Cardiac muscle cell (in vitro differentiated cells and primary cell): ENCODE data around the gene DHX35. TPM values are rescaled to one million over a fixed set of nuclear protein-coding genes. Genes with fewer than 3 reads are reported as not detected.

Experiments
- DNase-seq, 2 donors: peaks; one replicate each; pipeline versions ENCODE4 v3.0.0 to v3.0.0-alpha.2; 2010 to 2017; ENCODE audit warnings: low read depth in 1 of 2, low spot score in 1 of 2
- H3K27ac ChIP-seq: fragments of 200-600 bp; sonication (generic); 2 replicates; pipeline ENCODE4 v1.5.1; 2016
- H3K27me3 ChIP-seq: fragments of 200-600 bp; sonication (generic); 2 replicates; pipeline ENCODE4 v1.6.0; 2016; ENCODE audit warnings: control low read depth
- H3K36me3 ChIP-seq: fragments of 200-600 bp; sonication (generic); 2 replicates; pipeline ENCODE4 v1.5.1; 2016; ENCODE audit warnings: control low read depth
- H3K4me1 ChIP-seq: fragments of 200-600 bp; sonication (generic); 2 replicates; pipeline ENCODE4 v1.8.1; 2017; ENCODE audit warnings: low read depth, mild to moderate bottlenecking, mixed run types
- H3K4me3 ChIP-seq: fragments of 200-600 bp; sonication (generic); 2 replicates; pipeline ENCODE4 v1.5.1; 2016; ENCODE audit warnings: mild to moderate bottlenecking
- H3K9me3 ChIP-seq: fragments of 200-600 bp; sonication (generic); 2 replicates; pipeline ENCODE4 v1.5.1; 2017; ENCODE audit warnings: low read depth, mild to moderate bottlenecking, control low read depth
- polyA plus RNA-seq: library from polyadenylated mRNA; unstranded; fragments of >200 nt; fragmentation: Nextera tagmentation; extraction: Ambion mirVana; gene quantifications from 2 replicates; pipeline ENCODE4 v1.2.1, GENCODE V29; 2016
- total RNA-seq: library from RNA; depleted of rRNA; stranded (reverse); fragments of >200 nt; gene quantifications from 2 replicates; pipeline ENCODE4 v1.2.3, GENCODE V29; 2016
- TF ChIP-seq, protein P1 (sequence below): IDR thresholded peaks from 2 replicates; pipeline ENCODE4 v1.5.1; 2012; ENCODE audit warnings: low read depth, mild to moderate bottlenecking, low read length

DHX35 gene
- total and polyA plus RNA-seq, 2 experiments from 2014 or later, result 8.9 to 10.4 TPM

DNA sequence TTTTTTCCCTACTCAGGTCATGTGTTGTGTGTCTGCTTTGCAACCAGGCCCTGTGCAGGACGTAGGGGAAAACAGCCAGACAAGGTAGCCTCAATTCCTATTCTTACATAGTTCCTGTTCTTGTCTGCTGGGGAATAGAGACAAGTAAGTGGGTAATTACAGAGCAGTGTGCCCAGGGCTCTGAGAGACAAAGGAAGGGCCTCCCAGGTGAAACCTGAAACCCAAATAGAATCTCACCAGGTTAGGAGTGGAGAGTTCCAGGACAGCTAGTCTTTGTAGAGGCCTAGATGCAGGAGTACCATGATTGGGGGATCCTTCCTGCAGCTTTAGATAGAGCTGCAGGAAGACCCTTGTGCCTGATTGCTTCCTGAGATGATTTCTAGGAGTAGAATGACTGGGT is 48.4 kb downstream of the DHX35 start:
- Histone ChIP-seq H3K4me1 (no peaks in the 10 kb centered on the region), H3K27ac (no peak overlapping the region), H3K4me3 (no peak overlapping the region), H3K9me3 (no peaks in the 10 kb centered on the region), H3K27me3 (no peaks in the 10 kb centered on the region), H3K36me3 (peaks cover 37% of the 10 kb centered on the region)
- TF ChIP-seq, protein P1, sequence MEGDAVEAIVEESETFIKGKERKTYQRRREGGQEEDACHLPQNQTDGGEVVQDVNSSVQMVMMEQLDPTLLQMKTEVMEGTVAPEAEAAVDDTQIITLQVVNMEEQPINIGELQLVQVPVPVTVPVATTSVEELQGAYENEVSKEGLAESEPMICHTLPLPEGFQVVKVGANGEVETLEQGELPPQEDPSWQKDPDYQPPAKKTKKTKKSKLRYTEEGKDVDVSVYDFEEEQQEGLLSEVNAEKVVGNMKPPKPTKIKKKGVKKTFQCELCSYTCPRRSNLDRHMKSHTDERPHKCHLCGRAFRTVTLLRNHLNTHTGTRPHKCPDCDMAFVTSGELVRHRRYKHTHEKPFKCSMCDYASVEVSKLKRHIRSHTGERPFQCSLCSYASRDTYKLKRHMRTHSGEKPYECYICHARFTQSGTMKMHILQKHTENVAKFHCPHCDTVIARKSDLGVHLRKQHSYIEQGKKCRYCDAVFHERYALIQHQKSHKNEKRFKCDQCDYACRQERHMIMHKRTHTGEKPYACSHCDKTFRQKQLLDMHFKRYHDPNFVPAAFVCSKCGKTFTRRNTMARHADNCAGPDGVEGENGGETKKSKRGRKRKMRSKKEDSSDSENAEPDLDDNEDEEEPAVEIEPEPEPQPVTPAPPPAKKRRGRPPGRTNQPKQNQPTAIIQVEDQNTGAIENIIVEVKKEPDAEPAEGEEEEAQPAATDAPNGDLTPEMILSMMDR, result no peak
- DNase-seq, result no peak

DNA sequence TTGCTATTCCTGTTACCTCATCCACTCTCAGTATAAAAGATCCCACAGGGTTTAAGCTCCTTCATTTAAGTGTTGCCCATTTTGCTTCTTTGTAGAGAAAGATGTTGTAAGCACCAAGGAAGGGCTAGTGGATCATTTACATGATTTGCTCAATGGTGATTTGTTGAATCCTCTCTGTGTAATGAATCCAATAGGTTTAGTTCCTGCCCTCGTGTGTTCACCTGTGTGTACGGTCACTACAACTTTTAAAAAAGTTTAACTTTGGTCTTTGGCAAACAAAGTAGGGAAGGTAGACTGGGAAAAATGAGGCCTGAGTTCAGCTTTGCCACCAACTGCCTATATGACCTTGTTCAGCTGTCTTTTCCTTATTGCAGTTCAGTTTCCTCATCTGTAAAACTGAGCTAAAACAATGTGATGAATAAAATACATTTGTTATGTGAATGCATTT is 51.5 kb downstream of the DHX35 start:
- no peak overlapping the region for H3K4me3 ChIP-seq
- H3K9me3 ChIP-seq, result no peaks in the 10 kb centered on the region
- DNase-seq, result no peak
- TF ChIP-seq, protein P1, result no peak
- H3K36me3 ChIP-seq, result peaks cover 15% of the 10 kb centered on the region
- H3K27ac ChIP-seq, result no peak overlapping the region
- no peaks in the 10 kb centered on the region for H3K27me3 ChIP-seq
- no peaks in the 10 kb centered on the region for H3K4me1 ChIP-seq

DNA sequence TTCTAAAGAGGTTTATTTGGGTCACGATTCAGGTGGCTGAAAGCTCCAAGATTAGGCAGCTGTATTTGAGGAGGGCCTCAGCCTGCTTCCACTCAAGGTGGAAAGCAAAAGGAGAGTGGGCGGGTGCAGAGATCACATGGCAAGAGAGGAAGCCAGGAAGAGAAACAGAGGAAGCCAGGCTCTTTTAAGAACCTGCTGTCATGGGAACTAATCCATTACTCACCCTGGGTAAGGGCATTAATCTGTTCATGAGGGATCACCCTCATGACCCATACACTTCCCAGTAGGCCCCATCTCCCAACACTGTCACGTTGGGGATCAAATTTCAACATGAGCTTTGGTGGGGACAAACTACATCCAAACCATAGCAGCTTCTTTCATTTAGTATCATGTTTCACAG is 53.9 kb downstream of the DHX35 start:
- Histone ChIP-seq H3K4me3 (no peak overlapping the region), H3K9me3 (no peaks in the 10 kb centered on the region), H3K27ac (no peak overlapping the region), H3K36me3 (peaks cover 25% of the 10 kb centered on the region), H3K27me3 (no peaks in the 10 kb centered on the region), H3K4me1 (no peaks in the 10 kb centered on the region)
- TF ChIP-seq, protein P1, result no peak
- DNase-seq, result no peak

DNA sequence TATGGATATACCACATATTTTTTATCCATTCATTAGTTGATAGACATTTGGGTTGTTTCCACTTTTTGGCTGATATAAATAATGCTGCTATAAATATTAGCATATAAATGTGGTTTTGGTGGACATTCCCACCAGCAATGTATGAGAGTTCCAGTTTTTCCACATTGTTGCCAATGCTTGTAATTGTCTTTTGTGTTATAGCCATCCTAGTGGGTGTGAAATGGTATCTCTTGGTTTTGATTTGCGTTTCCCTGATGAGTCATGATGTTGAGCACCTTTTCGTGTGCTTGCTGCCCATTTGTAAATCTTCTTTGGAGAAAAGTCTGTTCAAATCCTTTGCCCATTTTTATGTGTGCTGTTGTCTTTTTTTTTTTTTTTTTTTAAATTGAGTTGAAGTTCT is 54.4 kb downstream of the DHX35 start:
- DNase-seq, result no peak
- H3K9me3 ChIP-seq, result no peaks in the 10 kb centered on the region
- H3K27ac ChIP-seq, result no peak overlapping the region
- TF ChIP-seq, protein P1, result no peak
- H3K4me1 ChIP-seq, result no peaks in the 10 kb centered on the region
- H3K27me3 ChIP-seq, result no peaks in the 10 kb centered on the region
- H3K4me3 ChIP-seq, result no peak overlapping the region
- H3K36me3 ChIP-seq, result peaks cover 25% of the 10 kb centered on the region

DNA sequence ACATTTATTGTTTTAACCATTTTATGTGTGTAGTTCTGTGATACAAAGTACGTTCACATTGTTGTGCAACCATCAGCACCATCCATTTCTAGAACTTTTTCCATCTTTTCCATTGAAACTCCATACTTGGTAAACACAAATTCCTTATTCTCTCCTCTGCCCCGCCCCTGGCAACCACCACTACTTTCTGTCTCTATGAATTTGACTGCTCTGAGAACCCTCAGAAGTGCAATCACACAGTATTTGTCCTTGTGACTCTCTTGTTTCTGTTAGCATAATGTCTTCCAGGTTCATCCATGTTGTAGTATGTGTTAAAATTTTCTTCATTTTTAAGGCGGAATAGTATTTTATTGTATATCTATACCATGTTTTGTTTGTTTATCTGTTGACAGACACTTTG is 56.9 kb downstream of the DHX35 start:
- peaks cover 37% of the 10 kb centered on the region for H3K36me3 ChIP-seq
- H3K27me3 ChIP-seq, result no peaks in the 10 kb centered on the region
- no peak overlapping the region for H3K27ac ChIP-seq
- no peak for DNase-seq
- no peaks in the 10 kb centered on the region for H3K4me1 ChIP-seq
- TF ChIP-seq, protein P1, result no peak
- no peak overlapping the region for H3K4me3 ChIP-seq
- H3K9me3 ChIP-seq, result no peaks in the 10 kb centered on the region

DNA sequence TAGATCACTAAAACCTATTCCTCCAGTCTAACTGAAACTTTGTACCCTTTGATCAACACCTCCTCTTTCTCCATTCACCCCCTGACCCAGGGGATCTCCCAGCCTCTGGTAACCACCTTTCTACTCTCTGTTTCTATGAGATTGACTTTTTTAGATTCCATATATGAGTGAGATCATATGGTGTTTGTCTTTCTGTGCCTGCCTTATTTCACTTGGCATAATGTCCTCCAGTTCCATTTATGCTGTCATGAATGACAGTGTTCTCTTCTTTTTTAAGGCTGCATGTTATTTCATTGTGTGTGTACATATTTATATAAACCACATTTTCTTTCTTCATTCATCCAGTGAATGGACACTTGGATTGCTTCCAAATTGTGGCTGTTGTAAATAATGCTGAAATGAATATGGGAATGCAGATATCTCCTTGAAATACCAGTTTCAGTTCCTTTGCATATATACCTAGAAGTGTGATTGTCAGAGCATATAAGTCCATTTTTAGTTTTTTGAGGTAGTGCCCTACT is 57.7 kb downstream of the DHX35 start:
- Histone ChIP-seq H3K4me1 (no peaks in the 10 kb centered on the region), H3K4me3 (no peak overlapping the region), H3K36me3 (peaks cover 41% of the 10 kb centered on the region), H3K27ac (no peak overlapping the region), H3K9me3 (no peaks in the 10 kb centered on the region), H3K27me3 (no peaks in the 10 kb centered on the region)
- DNase-seq, result peak in 1 of 2 donors; percentile 30
- TF ChIP-seq, protein P1, result no peak
